NCI-H526 treated with DMSO at 0.1 percent for 48 hours (cell line): ENCODE measurements around the gene KRTAP10-12.
"Not testable (repeated sequence)": the region's sequence is repeated elsewhere in the genome, so short reads cannot be mapped to it uniquely, and the experiment has no call there.

Experiments used
- DNase-seq: peaks from one replicate; lab custom pipeline; 2025; lab: John Stamatoyannopoulos, UW

Gene KRTAP10-12

DNA sequence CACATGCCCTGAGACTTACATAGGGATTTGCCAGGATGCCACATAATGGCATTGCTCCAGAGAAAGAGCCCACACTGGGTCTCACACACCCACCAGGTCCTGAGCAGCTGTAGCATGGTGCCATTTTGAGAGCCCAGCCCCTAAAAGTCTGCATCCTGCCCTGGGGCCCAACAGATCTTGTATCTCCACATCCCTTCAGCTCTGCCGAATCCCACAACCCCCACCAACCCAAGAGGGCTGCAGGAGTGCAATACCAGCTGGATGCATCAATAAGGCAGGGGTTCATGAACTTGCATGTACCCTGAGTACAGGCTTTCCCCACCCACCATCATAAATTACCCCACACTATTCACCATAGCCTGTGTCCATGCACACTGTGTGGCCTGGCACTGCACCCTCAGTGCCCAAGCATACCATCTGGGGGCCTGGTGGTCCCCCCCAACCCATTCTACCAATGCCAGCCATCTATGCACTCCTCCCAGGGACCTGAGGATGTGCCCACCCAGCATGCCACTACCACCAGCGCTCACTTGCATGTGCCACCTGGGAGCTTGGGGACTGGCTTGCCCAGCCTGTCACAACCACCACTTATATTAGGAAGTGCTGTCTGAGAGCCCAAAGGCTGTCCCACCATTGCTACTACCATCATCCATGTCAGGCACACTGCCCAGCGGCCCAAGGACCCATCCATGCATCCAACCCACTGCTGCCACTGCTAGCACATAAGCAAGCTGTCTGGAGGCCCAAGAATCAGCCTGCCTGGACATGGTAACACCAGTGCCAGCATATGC, 26.1 kb upstream of the KRTAP10-12 start:
- DNase-seq = no peak

DNA sequence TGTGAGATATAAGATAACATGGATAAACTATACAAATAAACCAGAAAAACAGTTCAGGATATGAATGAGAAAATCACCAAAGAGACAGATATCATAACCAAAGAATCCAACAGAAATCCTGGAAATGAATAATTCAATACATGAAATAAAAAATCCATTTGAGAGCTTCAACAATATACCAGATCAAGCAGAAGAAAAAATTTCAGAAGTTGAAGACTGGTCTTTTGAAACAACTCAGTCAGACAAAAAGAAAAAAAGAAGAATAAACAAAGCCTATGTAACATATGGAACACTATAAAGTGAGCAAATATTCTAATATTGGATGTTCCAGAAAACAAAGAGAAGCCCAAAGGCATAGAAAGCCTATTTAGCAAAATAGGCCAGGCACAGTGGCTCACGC, 25.1 kb upstream of the KRTAP10-12 start:
- no peak for DNase-seq

DNA sequence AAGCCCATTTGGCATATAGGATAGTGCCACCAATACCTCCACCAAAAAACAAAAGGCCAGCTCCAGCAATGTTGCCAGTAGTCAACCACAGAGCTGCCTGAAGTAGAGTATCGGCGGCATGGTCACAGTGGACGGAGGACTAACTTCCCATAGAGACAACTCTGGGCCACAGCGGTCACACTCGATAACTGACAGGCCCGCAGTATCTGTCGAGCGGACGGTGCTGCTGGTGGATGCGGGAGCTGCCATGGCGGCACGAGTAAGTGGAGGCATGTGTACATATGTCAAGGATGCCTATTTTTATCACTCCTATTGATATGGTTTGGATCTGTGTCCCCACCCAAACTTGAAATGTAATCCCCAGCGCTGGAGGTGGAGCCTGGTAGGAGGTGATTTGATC, 19.1 kb upstream of the KRTAP10-12 start:
- no peak for DNase-seq

GRCh38 chr21:44681152-44681551, 15.8 kb upstream of the KRTAP10-12 start:
- DNase-seq = no peak

DNA sequence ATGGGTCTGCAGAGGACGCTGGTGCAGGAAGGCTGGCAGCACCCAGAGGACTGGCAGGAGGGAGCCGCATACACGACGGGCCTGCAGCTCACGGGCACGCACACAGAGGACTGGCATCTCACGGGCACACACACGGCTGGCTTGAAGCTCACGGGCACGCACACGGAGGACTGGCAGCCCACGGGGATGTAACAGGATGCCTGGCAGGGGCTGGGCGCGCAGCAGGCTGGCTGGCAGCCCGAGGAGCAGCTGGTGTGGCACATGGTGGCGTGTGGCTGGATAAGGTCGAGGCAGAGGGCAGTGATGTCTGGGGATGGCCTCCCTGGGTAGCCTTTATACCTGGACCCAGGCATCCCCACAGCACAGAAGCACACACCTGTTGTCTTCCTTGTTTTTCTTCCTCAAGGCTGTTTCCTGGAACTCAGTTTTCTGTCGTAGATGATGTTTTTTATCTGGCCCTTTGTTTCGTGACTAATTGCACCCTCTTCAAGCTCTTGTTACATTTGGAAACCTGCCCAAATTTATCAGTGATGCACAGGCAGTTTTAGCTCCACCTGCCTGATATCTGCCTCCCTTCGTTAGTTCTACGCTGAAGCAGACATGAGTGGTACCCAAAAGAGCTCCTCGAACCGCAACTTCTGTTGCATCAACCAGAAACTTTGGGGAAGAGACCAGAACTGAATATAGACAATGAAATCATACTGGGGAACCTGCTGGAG, 15.0 kb upstream of the KRTAP10-12 start, which contains the start of gene KRTAP12-1:
KRTAP12-1 (minus strand) TSS at position 303 of the 719 bp plus-strand sequence; CDS start at position 263, 40 bp downstream.
- no peak for DNase-seq

DNA sequence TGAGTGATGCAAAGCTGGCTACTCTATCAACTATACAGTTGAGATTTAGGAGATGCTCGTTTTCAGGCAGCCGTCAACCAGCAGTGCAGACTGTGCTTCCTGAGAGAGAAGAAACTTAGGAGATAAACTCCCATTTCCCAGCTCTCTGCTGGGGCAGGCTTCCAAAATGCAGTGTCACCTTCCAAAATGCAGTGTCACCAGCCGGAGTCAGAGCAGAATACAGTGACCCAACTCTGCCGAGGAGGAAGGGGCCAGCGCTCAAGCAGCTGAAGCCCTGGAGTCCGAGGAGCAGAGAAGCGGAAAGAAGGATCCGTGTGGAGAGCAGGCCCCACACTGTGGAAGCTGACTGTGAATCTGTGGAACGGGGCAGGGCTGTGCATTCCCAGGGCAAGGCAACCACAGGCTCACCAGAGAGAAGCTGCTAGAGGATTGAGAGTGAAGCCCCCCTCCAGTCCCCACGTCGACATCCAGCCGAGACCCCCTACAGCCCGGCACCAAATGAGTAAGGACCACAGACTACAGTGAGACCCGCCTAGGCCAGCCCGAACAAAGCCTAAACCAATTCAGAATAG, 14.3 kb upstream of the KRTAP10-12 start:
- DNase-seq = no peak

- DNase-seq = no peak
These were observed 12.9 kb upstream of the KRTAP10-12 start for GRCh38 chr21:44684077-44684476.

DNA sequence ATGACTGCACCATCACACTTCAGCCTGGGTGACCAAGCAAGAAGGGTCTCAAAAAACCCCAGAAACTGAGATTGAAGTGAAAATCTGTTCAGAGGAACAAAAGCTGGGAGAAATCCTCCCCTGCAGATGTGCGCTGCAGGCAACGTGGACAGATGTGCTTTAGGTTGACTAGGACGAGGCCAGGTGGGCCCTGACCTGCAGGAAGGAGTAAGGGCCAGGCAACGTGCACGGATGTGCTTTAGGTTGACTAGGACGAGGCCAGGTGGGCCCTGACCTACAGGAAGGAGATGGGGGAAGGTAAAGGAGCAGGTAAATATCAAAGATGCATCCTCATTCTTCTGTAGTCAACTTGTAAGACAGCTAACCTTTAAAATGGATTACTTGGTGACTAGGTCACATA, 12.5 kb upstream of the KRTAP10-12 start:
- DNase-seq = no peak

- DNase-seq = not testable (repeated sequence)
These were observed 11.9 kb upstream of the KRTAP10-12 start for GRCh38 chr21:44685050-44685449.

DNA sequence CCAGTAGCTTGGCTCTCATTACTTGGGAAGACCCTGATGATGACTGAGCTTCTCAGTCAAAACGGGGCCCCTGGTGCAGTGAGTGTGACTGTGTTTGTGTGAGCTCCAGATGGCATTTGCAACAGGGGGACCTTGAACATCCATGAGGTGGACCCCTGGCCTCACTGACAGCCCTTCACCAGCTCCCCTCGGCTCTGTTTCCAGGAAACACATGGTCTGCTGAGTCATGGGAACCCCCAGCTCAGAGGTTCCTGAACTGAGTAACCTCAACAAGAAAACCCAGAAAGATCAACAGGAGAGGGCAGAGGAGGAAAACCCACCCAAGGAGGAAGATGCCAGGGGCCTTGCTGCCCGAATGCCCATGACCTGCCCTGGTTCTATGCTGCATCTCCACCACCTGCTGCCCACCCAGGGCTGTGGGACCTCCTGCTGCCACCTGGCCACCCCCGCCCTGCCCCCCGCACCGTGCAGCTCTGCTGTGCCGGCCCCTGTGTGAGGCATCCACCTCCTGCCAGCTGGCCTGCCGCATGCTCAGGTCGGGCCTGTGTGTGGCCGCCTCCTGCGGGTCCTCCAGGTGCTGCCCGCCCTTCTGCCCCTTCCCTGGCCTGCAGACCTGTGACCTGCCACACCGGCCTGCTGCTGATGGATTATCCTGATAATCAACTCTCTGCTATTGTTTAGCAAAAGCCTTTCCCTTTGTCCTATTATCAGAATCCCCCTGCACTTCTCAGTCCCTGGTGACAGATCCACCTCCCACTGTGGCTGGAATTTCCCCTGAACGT, 10.8 kb upstream of the KRTAP10-12 start:
- no peak for DNase-seq

- no peak for DNase-seq
These were observed 10.0 kb upstream of the KRTAP10-12 start for GRCh38 chr21:44686843-44687561.

GRCh38 chr21:44687671-44688070, 9.3 kb upstream of the KRTAP10-12 start:
- DNase-seq = peak; percentile 10

DNA sequence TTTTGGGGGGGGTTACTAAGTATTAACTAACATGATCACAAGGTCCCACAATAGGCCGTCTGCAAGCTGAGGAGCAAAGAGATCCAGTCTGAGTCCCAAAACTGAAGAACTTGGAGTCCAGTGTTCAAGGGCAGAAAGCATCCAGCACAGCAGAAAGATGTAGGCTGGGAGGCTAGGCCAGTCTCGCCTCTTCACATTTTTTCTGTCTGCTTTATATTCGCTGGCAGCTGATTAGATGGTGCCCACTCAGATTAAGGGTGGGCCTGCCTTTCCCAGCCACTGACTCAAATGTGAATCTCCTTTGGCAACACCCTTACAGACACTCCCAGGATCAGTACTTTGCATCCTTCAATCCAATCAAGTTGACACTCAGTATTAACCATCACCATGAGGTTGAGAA, 7.2 kb upstream of the KRTAP10-12 start:
- DNase-seq = not testable (repeated sequence)

- DNase-seq = no peak
These were observed 5.3 kb upstream of the KRTAP10-12 start for GRCh38 chr21:44691686-44692085.

- DNase-seq = no peak
These were observed 4.0 kb upstream of the KRTAP10-12 start for GRCh38 chr21:44692798-44693512.

DNA sequence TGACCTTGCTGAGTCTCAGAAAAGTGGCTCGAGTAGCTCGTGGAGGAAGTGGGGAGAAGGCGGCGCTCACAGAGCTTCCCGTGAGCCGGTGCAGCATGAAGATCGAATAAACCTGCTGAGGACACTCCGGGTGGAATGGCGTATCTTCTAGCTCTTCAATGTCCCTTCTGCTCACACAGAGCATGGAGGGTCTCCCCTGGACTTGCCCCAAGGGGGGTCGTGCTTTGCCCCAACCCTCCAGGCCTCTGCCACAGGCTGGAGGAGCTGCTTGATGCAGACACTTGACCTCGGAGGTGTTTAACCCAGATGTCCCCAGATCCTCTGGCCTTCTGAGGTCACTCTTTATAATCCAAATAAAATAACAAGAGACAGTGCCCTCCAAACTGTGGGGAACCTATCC, 2.2 kb upstream of the KRTAP10-12 start:
- no peak for DNase-seq

DNA sequence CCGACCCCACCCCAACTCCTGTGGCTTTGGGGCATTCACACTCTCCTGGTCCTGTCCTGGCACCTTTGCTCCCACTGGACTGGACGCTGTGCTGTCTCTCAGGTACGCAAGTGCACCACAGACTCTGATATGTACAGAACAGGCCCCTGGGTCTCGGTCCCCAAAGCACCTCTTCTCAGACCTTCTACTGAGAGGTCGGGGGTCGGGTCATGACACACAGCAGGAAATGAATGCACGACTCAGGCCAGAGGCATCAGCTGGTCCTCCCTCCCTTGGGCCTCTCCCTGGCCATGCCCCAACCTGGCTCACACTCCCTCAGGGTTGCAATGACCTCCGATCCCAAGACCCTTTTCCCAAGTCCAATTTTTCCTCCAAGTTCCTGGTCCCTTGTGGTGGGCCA, 1.8 kb upstream of the KRTAP10-12 start:
- no peak for DNase-seq

GRCh38 chr21:44695641-44696040, 1.3 kb upstream of the KRTAP10-12 start:
- no peak for DNase-seq

- DNase-seq = no peak
These were observed 400 bp upstream of the KRTAP10-12 start for GRCh38 chr21:44696572-44696971.

DNA sequence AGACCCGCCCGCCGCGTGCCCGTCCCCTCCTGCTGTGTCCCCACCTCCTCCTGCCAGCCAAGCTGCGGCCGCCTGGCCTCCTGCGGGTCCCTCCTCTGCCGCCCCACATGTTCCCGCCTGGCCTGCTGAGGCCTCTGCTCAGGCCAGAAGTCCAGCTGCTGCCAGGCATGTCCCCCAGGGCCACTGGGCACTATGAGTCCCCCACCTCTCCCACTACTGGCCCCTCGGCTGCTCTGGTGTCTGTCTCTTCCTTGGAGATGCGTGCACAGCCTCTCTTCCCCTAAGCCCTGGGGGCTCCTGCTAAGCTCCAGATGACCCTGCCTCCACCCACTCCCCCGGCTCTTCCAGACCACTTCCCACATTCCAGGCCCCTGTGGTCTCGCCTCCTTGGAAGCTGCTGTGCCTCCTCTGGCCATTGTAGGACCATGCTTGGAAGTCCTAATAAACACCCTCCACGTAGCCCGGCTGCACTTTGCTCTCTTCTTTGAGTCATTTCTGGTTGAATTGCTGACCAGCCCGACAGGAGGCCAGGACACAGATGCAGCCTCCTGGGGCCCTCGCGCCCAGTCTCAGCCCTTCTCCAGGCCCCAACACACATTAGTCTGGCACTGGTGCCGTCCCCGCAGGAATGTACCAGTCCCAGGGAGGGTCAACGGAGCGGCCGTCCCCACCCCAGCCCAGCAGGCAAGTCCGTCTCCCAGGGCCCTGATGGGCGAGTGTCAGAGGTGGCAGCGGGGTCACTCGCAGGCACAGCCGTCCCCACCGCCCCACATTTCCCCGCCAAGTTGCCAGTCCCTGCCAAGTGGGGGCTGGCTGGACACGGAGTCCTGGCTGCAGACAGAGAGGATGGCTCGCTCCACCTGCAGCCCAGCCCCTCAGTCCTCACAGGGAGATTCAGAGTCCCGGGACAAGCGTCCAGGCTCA, 1.1 kb downstream of the KRTAP10-12 start:
- no peak for DNase-seq
